CD4-positive, alpha-beta T cell treated with Interleukin-15 for 1 hour (primary cell): Measurements from ENCODE around the gene RARA.

Experiments
- DNase-seq: peaks from one replicate; pipeline ENCODE4 v3.0.0-alpha.2; 2020

RARA gene

DNA sequence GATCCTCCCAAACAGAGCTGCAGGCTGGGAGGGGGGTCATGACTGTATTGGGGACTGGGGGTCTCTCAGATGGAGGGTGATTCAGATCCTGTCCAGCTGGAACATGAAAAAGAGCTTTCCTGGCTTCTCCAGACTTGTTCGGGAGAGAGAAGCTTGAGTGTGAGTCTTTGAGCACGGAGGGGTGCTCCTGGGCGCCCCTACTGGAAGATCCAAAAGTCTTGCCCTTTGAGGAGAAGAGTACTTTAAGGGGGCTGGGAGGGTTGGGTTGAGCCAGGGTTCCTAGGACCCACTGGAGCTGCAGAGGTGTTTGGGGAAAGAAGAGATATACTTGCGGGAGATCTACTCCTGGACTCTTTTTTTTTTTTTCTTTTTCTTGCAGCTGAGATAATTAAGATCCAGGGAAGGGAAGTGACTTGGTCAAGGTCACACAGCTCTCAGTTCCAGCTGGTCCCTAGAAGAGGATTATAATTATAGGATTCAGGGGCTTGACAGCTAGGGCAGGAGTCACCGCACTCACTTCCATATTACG lies 8.4 kb downstream of the RARA start:
- DNase-seq: peak; percentile 43

DNA sequence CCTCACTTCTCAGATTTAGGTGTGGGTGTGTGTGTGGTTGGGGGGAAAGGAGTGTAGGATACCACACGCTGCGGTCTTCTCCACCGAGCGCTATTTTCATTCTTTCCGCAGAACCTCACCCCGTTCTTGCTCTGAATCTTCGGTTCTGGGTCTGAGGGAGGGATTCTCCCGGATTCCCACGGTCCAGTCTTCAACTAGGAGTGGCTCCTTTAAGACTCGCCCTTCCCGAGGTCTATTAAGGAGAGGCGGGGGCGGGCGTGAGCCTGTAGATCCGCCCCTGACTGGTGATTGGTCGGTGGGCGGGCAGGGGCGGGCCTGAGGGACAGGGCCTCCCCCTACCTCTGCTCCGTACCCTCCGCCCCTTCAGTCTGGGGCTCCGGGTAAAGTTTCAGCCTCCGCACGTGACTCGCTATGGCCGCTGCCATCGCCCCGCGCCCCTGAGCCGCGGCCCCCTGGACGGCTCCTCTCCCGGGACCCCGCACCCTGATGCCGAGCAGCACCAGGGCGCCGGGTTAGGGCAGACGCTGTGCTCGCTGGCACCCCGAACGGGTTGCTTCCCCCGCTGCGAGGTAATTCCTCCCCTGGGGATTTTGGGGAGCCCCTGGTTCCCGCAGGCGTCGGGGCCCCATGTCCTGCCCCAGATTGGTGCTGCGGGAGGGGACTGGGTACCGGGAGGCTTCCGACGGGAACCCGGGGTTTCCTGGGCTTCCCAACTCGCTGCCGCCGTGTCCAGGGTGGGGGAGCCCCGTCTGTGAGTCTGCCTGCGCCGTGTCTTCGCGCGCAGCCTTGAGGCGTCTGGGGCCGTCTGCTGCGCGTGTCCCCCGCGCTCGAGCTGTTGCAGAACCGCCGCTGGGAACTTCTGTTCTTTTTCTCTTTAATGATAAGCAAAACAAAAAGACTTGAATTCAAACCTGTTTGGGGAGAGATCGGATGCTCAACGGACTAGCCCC lies 9.2 kb downstream of the RARA start:
- DNase-seq: peak; percentile 94

DNA sequence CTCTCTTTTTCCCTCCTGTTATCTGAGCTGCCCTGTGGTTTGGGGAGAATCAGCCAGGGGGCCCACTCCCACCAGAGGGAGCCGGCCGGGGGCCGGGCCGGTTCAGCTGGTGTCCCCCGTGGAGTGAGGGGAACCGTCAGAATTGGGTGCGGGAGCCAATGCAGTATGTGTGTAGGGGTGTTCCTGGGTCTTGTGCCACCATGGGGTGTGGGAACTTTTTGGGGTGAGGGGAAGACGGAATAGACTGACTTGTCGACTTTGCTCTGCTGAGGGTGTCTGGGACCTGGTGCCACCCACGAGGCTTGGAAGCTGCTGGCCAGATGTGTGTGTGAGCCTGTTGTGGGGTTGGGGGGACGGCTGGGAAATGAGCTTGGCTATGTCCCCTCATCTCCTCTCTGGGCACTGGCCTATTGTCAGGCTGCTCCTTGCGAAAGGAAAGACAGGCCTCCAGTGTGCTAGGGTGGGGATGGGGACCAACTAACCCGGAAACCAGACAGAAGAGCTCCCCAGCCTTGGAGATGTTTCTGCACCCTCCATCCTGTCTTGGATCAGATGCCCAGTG lies 9.9 kb downstream of the RARA start:
- DNase-seq: no peak

DNA sequence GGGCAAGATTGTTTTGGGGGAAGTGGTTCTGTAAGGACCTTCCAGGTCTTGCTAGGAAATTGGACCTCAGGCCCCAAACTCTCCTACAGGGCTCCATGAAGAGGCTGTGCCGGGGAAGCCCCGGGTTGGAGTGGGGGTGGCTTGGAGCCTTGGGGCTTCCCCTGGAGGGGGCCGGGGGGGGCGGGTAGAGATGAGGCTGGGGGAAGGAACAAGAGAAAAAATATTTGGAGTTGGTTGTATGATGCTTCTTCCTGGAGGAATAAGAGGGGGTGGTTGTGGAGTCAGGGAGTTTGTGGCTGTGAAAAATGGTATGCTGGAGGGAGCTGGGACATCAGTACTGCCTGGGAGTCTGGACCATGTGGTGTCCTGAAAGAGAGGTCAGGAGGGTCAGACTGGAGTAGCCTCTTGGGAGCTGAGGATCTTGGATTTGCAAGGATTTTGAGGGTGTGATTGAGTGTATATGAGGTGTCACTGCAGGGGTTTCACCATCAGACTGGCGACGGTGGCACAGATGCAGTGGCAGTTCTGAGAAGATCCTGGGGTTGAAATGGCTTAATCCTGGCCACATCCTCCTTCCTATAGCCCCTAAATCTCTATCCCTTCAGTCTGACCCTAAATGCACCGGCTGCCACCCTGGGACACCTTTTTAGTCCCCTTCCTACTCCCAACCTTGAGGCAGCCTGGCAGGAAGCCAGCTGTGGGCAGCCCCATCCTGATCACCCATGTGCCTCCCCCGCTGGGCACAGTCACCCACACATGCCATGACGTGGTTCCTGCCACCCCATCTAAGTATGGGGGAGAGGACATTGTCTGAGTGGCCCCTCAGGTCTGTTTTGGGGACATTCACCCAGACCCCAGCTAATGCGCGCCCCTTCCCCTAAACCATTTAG lies 10.9 kb downstream of the RARA start:
- DNase-seq: peak; percentile 90

DNA sequence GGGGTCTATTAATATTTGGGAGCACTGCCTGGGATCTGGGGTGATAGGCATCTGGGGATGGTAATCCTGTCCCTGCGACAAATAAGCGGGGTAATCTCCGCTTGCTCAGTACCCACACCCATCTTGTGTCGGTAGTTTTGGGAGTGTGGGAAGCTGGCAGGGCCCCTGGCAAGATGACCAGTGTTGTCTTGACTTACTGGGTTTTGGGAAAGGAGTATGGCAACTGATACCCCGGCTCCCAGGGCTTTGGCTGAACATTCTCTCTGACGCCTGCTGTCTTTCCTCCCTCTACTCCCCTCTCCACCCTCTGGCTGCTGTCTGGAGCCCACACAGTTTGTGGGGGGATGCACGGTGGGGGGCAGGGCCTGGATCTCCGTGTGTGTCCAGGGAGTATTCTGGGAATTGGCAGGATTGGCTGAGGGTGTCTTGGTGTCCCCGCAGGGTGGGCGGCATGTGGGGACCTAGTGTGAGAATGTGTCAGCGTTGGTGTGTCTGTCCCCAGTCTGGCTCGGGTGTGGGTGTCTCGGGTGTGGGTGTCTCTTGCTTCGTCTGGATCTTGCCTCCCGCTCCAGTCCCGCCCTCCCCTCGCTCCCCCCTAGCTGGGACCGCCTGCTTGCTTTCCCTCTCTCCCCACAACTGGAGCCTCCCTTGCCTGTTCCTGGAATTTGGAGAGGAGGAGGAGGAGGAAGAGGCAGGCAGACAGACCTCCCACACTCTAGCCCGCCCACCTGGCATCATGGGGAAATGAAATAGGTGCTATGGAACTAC lies 12.0 kb downstream of the RARA start:
- peak; percentile 81 for DNase-seq

DNA sequence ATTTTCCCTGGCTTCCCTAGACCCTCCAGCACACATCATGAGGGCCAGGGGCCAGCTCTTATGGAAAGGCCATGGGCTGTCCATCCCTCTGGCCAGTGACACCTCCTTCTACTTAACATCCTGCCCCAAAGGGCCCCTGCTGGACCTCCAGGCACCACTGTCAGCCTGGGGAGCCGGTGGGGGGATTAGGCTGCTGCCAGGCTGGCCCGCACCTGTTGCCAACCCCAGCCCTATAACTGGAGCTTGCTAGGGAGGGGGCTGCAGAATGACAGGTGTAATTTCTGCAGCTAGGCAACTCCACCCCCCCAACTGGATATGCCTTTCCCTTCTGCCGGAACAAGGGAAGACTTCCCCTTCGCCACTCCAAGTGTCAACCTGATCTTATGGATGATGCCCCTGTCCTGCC lies 12.5 kb downstream of the RARA start:
- DNase-seq: peak; percentile 49

DNA sequence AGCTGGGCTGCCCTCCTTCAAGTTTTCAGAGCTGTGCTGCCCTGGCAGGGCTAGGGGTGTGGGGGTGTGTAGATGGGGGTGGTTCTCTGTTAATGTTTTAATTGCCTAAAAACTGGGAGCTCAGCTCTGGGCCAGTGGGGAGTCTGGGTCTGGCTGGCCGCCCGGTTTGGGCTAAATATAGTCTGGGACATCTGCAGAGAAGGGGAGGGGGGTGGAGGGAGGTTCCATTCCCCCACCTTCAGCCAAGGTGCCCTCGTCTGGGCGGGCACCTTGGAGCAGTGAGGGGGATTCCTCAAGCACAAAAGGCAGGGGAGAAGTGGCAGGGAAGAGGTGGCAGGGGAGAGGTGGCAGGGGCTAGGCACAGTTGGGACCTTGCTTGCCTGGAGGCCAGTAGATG lies 13.0 kb downstream of the RARA start:
- DNase-seq: no peak

DNA sequence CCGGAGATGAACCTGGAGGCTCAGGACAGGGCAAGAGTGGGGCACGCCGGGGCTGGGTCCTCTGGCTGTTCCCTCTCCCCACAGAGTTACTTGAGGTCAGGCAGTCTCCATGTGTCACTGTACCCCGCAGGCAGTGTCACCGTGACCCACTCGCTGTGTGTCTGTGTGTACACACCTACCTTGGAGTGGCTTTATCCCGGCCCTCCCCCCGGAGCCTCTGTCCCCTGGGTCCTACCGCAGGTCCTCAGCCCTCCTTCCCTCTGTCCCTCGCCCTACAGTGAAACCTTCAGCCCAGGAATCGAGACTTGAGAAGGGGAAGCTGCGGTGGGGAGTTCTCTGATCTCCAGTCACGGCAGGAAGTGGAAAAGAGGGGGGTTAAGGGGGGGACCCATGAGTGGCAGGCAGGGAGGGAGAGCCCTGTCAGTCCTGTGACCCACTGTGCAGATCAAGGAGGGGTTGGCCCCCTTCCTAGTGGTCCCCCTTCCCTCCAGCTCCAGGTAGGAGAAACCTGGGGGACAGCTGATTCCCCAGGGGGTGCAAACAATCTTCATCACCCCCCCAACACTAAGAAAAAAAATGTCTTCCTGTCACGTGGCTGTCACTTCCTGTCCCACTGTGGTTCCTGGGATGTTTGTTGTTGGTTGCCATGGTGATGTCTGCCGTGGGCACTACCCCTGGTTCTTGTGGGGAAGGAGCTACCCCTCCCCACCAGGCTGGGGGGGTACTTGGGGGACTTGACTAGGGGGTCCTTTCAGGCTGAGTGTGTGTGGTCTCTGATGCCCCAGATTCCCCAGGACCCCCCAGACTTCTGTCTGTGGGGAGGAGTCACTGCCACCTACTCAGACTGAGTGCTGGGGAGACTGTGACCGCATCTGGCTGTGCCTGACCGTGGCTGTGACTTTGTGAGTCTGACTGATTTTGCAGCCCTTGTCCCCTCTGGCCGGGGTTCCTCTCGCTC lies 13.7 kb downstream of the RARA start:
- DNase-seq: peak; percentile 97

DNA sequence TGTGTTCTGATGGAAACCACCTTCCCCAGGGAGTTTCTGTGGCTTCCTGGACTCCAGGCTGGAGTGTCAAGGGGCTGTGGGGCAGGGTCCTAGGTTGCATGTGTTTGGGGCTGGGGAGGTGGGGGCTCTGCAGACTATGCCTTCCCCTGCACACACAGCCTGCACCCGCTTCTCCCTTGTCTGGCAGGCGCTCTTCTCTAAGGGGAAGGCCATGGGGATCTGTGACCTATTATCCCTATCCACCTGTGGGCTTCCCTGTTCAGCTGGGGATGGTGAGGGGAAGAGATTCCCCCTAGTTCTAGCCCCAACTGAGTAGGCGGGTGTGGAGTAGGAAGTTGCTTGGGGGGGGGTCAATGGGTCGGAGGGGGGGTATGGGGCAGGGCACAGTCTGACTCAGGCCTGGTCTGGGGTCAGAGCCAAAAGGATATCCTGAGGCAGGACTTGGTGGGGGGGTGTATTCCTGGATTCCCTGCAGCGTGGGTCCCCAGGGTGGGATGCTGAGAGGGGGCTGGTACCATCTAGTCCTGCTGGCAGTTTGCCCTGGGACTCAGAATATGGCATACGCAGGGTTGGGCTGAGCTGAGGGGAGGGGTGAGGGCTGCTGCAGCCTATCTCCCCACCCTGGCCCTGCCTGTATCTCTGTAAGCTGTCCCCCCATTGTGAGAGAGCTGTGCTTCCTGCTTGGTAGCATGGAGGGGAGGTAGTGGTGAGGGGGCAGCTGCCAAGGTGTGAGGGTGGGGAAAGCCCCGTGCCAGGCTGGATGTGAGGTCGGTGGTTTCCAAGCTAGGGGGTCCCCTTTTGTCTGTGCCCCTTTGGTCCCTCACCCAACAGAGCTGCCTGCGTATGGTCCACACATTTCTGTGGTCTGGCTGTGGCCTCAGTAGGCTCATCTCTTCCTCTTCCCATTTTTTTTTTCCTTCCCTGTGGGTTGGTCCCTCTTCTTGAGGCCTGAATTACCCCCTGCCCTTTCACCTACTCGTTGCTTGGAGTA lies 14.7 kb downstream of the RARA start:
- peak; percentile 94 for DNase-seq

DNA sequence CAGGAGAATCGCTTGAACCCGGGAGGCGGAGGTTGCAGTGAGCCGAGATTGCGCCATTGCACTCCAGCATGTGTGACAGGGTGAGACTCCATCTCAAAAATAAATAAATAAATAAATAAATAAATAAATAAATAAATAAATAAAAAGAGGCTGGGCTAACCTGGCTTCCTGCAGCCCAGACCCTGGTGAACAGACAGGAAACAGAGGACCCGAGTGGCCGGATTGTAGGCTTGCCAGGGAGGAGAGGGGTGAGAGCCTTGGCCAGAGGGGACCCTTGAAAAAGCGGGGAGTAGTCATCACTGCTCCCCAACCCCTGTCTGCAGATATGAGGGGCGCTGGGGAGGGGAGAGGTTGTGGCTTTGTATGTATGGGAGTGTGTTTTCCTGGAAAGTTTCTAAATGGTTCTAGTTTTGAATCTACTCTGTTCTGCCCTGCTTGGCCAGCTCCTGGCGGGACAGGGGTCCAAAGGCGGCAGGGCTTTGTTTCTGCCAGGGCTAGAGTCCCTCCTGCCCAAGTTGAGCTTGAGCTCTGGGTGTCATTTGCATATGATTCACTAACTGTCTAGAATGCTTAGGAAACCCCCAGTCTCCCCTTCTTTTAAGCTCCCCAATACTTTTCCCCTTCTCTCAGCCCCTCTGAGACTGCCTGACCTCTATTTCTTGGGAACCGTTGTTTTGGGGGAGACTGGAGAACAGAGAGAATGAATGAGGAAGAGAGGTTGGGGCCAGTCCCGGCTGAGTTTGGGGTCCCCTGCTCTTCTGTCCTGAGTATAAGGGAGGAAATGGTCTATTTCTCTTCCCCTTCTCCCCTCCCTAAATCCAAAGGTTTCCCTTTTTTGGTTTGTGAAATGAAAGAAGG lies 16.4 kb downstream of the RARA start:
- DNase-seq: peak; percentile 60

DNA sequence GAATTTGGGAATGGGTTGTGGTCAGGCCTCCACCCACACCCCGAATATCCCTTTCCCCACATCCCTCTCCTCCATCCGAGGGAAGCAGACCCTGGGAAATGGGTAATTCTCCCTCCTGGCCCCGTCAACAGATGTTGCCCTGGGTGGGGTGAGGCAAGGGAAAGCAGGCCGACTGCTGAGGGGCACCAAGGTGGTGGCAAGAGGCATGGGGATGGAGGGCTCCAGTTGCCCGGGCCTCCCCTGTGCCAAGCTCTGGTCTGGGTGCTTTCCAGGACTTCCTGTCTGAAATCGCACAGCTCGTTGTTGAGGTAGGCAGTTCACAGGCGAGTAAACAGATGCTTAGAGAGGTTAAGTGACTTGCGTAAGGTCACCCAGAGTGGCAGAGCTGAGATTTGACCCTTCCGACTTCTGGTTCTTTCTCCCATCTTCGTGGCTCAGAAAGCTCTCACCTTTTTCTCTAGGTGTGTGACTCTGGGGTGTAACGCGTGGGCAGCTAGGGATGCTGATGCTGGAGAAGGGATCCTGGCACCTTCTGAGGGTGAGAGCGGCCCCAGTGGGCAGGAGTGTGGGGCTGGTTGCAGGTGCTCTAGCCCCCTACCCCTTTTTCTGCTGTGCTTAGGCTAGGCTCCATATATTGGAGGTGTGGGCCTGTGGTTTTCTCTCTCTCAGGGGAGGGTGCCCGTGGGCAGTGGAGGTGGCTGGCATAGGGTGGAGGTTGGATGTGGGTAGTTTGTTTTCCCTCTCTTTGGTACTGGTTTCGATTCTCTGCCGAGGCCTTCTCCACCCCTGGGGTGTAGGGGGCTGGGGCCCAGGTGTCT lies 17.2 kb downstream of the RARA start:
- DNase-seq: peak; percentile 85

DNA sequence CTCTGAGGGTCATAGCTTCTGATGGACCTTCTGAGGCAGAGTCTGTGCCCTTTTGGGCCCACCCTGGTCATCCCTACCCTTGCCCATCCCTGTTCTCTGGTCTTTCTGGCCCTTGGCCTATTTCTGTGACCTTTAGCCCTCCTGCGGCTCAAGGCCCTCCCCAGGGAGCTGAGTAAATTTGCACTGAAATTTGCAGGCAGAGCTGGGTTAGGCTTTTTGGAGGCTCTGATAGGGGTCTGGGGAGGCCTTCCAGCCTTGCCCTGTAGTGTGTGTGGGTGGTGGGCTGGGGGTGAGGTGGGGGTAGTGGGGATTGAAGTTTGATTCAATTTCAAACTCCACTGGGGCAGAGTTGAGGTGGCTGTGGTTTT lies 17.8 kb downstream of the RARA start:
- no peak for DNase-seq

DNA sequence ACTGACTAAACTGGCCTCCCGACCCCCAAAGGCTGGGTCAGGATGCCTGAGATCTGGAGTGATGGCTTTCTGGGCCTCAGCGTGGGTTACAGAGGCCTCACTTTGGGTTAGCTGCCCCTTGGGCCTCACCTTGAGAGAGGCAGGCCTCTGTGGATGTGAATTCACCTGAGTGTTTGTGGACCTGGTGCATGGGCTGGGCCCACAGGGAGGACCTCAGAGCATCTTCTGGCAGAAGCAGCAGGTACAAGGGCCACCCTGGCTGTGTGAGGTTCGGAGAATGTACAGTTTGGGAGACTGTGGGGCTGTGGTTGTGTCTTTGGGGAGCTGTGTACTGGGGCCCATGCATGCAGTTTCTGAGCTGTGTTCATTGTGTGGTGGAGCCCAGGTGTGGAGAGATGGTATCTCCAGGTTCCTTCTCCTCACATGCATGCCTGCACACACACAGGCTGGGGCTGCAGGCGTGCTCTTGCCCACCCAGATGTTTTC lies 18.3 kb downstream of the RARA start:
- no peak for DNase-seq

DNA sequence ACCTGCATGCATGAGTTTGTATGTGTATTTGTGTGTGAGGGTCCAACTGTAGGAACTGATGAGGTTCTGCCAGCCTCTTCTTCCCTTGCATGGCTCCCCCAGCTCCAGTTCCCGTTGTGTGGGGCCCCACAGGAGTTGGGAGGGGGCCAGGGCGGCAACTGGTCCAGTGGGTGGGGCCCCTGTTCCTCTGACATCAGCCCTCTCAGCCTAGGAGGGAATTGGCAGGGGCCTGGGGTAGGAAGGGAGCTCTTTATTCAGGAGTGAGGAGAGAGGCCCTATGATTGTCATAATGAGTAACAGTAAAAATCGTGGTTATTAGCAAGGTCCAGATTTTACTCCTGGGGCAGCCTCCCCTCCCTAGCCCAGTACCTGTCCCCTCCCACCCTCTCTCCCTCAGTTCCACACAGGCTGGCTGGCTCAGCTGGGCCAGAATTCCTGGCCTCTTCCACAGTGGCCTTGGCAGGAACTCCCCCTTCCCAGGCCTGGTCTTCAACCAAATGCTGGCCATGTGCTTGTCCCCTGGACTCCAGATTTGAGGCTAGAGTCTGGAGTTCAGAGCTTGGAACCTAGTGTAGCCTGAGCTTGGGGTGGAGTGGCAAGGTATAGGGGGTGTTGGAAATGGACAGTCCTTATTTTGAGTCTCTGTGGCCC lies 18.9 kb downstream of the RARA start:
- DNase-seq: no peak

DNA sequence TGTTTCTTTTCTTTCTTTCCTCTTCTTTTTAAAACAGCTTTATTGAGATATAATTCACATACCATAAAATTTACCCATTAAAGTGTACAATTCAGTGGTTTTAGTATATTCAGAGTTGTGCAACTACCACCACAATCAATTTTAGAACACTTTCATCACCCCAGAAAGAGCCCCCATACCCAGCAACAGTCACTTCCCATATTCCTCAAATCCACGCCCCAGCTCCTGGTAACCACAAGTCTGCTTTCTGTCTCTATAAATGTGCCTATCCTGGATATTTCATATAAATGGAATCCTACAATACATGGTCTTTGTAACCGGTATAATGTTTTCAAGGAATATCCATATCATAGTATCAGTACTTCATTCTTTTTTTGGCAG lies 19.4 kb downstream of the RARA start:
- no peak for DNase-seq

DNA sequence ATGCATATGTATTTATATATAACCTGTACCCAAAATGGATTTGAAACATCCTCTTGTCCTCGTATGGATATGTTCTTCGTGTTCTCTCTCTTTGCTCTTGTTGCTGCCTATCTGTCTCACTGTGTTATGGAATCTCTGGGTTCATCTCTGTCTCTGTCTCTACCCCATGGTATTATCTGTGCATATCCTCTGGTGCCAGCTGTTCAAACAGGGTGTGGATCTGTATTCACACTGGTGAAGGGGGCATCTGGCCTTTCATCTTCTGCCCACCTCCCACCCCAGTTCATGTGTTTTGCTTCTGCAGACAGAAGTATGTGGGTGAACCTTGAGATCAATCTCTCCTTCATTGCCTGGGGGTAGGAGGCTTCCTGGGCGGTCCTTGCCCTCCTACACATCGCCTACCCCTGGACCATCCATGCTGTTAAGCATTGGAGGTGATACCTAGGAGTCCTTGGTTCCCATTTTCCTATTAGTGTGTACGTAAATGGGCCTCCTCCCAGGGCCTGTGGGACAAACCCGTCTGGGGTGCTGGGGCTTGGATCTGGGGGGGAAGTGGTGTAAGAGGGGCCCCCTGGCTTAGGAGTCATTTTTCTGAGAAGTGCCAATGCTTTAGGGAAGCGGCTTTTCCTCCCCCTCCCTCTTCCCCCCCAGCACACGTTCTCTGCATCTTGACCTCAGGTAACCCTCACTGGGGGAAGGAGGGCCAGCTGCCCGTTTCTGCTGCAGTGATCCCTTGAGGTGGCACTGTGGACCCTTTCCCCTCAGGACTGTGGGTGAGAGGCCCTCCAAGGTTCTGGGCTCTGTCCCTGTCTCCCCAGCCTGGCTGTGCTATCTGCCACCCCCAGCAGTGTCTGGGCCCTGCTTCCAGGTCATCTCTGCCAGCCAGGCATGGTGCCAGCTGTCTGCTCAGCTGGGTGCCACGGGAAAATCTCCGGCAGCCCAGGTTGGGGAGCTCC lies 21.1 kb downstream of the RARA start:
- DNase-seq: peak; percentile 74
